IPS-NIHi7 (cell line): ENCODE results near the gene GSTT4.
"Not testable (repeated sequence)": the region's sequence is repeated elsewhere in the genome, so short reads cannot be mapped to it uniquely, and the experiment has no call there.

Experiments used
- DNase-seq: peaks from one replicate; pipeline ENCODE4 v3.0.0; 2012; ENCODE audit warnings: mixed read lengths; ENCODE audit errors: extremely low spot score

Gene GSTT4

DNA sequence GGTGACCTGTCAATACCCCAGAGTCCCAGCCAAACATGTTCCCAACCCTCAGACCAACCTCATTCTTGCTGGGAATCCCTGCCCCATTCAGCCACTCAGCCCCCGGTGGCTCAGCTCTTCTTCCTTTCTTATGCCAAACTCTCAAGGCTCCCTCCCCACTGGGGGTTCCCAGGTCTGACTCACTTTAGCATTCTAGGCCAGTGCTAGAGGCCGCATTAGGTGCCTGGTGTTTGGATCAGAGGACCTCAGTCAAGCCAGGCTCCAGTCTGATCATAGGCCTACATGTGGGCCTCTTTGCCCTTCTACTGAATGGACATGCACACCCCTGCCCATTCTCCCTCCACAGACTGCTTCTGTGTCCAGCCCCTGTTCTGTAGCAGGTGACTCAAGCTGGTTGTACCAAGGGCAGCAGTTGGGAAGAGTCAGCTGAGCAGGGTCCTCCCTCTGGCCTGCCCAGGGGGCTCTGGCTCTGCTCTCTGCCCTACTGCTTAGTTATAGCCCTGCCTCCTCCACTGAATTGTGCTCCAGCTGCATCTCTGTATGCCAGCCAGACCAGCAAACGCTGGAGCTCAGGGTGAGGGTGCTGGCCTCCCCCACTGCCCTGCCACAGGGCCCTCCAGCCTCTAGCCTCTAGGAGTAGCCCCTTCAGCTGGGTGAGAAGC, 15.5 kb downstream of the GSTT4 start:
- not testable (repeated sequence) for DNase-seq

GRCh38 chr22:23986538-23987178, 18.6 kb downstream of the GSTT4 start:
- not testable (repeated sequence) for DNase-seq

DNA sequence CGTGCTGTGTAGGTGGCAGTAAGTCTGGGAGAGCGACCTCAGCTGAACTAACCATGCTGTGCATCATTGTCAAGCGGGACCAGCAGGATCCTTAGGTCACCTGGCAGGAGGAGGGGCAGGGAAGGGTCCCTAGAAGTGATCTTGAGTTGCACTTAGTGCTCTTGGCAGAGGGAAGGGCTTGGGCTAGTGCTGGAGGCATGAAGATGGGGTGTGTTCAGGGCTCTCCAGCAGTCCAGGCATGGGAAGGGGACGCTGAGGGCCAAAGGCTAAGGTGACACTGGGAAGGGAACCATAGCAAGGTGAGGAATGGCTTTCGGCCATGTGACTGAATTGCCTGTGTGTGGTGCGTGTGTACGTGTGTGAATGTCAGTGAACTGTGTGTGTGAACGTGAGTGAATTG, 19.2 kb downstream of the GSTT4 start:
- not testable (repeated sequence) for DNase-seq

- no peak for DNase-seq
Measured at GRCh38 chr22:23984430-23984829, 20.8 kb downstream of the GSTT4 start.

- DNase-seq = not testable (repeated sequence)
Measured at GRCh38 chr22:23980567-23980966, 24.7 kb downstream of the GSTT4 start.

DNA sequence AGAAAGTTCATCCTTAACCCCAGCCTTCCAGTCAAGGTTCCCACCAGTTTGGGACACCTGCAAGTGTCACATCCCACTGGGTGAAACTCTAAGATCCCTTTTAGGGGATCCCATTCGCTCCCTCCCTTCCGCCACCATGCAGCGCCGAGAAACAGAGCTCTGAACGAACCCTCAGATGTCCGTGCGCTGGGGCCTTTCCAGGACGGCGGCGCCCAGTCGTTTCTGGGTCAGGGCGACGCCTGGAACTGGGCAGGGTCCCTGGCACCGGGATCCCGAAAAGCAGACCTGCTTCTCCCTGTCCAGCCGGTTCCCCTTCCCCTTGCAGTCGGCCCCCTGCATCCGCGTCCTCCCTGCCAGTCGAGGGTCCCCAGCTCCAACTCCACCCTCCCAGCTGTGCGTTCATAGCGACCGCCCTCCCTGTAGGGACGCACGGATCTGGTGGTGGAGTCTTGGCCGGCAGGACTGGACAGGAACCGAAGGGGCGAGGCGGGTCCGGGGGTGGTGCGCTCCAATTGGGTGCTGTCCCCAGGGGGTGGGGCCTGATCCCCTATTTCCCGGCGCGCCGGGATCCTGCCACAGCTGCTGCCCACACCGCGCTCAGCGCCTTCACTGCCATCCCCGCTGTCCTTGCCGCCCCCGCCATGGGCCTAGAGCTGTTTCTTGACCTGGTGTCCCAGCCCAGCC, 25.6 kb downstream of the GSTT4 start, which contains the start of gene GSTT2:
GSTT2 (plus strand) TSS at position 578 of the 684 bp plus-strand sequence.
- not testable (repeated sequence) for DNase-seq

DNA sequence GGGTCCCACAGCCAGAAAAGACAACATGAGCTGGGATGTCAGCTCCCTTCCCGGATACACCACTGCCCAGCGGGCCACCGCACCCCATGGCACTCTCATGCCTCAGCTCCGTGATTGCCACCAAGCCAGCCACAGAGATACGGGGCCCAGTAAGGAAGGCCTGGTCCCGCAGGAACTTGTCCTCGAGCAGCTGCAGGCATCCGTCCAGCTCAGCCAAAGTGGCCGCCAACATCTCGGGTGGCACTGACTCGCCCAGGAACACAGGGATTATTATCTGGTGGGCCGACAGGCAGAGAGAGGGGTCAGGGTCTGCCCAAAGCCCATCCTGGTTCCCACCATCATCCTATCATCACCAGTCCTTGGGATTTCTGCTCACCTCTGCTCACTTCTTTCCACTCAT, 27.9 kb downstream of the GSTT4 start:
- DNase-seq = not testable (repeated sequence)

GRCh38 chr22:23974836-23975352, 30.4 kb downstream of the GSTT4 start:
- DNase-seq = not testable (repeated sequence)

DNA sequence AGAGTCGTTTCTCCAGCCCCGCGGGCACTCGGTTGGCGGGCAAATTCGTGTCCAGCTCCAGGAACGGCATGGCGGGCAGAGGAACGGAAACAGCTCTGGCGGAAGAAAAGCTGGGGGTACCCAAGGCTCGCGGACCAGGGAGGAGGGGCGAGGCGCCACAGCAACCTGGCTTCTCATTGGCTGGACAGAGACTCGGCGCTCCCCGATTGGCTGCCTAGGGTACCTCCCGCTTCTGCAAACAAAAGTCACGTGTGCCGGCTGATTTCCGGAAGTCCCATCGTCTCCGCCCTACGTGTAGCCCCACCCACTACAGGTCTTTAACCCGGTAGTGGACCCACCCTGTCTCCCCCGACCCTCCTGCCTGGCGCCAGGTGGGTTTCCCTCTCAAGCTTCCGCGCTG, 30.9 kb downstream of the GSTT4 start, which contains the start of gene DDT:
DDT (minus strand) TSS at position 97 of the 400 bp plus-strand sequence; CDS start at position 70, 27 bp downstream.
- not testable (repeated sequence) for DNase-seq

DNA sequence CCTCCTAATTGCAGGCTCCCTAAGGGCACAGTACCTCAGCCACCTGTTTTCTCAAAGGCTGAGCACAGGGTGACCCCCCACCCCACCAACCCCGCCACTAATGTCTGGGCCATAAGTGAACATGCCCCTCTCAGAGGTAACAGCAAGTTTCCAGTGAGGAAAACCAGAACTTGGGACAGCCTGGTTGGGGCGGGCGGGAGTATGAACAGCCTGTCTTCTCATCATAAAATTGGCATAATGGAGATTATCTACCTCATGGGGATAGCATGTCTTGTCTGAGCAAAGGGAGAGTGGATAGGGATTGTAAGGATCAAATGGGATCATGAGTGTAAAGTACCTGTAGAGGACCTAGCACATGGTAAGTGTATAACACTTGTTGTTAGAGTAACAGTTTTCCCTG, 33.3 kb downstream of the GSTT4 start:
- peak; percentile 0 for DNase-seq

DNA sequence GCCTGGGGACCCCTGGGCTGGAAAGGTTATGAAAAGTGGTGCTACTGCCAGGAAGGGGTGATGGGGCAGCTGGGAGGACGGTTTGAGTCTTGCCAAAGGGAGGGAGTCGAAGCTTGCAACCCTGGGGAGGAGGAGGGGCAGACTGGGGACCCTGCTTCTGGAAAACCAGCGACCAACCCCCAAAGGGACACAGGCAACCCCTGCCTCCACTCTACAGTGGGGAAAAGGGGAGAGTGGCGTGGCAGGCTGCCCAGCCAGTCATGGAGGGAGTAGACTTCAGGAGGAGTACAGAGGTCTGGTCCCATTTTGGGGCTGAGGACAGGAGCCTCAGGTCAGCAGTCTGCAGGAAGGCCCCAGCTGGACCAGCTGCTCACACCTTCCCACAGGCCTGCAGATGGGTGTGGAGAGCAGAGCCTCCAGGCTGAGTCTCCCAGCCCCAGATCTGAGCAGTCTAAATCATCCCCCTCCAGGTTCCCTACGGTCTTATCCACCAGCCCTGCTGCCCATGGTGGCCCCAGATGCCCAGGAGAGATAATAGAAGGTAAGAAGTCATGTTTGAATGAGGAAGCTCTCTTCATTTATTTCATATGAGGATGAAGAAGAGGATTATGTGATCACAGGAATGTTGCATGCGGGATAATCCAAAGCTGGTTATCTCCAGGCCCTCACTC, 34.3 kb downstream of the GSTT4 start:
- peak; percentile 3 for DNase-seq

DNA sequence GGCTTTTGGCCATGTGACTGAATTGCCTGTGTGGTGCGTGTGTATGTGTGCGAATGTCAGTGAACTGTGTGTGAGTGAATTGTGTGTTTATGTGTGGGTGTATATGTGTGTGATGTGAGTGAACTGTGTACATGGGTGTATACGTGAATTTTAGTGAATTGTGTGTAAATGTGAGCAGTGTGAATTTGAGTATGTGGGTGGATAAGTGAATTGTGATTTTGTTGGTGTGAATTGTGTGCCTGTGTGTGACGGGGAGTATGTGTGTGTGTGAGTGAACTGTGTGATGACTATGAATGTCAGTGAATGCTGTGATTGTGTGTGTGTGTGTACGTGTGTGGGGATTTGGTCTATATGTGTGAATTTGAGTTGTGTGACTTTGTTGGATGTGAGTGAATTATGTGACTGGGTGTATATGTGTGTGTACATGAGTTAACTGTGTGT, 35.0 kb downstream of the GSTT4 start:
- DNase-seq = peak; percentile 0

DNA sequence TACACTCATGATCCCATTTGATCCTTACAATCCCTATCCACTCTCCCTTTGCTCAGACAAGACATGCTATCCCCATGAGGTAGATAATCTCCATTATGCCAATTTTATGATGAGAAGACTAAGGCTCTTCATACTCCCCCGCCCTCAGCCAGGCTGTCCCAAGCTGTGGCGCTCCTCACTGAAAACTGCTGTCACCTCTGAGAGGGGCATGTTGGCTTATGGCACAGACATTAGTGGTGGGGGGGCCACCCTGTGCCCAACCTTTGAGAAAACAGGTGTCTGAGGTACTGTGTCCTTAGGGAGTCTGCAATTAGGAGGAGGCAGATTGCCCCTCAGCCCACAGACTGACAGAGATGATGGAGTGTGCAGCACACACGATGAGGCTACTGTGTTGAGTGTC, 36.2 kb downstream of the GSTT4 start:
- no peak for DNase-seq

DNA sequence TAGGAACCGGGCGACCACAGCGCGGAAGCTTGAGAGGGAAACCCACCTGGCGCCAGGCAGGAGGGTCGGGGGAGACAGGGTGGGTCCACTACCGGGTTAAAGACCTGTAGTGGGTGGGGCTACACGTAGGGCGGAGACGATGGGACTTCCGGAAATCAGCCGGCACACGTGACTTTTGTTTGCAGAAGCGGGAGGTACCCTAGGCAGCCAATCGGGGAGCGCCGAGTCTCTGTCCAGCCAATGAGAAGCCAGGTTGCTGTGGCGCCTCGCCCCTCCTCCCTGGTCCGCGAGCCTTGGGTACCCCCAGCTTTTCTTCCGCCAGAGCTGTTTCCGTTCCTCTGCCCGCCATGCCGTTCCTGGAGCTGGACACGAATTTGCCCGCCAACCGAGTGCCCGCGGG, 38.7 kb downstream of the GSTT4 start, which contains the start of gene DDTL:
DDTL (plus strand) TSS at position 321 of the 400 bp plus-strand sequence; CDS start at position 348, 27 bp downstream.
- not testable (repeated sequence) for DNase-seq

- not testable (repeated sequence) for DNase-seq
Measured at GRCh38 chr22:23966094-23966493, 39.2 kb downstream of the GSTT4 start.

DNA sequence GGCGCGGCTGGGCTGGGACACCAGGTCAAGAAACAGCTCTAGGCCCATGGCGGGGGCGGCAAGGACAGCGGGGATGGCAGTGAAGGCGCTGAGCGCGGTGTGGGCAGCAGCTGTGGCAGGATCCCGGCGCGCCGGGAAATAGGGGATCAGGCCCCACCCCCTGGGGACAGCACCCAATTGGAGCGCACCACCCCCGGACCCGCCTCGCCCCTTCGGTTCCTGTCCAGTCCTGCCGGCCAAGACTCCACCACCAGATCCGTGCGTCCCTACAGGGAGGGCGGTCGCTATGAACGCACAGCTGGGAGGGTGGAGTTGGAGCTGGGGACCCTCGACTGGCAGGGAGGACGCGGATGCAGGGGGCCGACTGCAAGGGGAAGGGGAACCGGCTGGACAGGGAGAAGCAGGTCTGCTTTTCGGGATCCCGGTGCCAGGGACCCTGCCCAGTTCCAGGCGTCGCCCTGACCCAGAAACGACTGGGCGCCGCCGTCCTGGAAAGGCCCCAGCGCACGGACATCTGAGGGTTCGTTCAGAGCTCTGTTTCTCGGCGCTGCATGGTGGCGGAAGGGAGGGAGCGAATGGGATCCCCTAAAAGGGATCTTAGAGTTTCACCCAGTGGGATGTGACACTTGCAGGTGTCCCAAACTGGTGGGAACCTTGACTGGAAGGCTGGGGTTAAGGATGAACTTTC, 44.0 kb downstream of the GSTT4 start, which contains the start of gene GSTT2B:
GSTT2B (minus strand) TSS at position 112 of the 688 bp plus-strand sequence; CDS start at position 48, 64 bp downstream.
- not testable (repeated sequence) for DNase-seq

GRCh38 chr22:23956301-23956900, 48.9 kb downstream of the GSTT4 start:
- peak; percentile 60 for DNase-seq

- not testable (repeated sequence) for DNase-seq
Measured at GRCh38 chr22:23955886-23956285, 49.4 kb downstream of the GSTT4 start.

DNA sequence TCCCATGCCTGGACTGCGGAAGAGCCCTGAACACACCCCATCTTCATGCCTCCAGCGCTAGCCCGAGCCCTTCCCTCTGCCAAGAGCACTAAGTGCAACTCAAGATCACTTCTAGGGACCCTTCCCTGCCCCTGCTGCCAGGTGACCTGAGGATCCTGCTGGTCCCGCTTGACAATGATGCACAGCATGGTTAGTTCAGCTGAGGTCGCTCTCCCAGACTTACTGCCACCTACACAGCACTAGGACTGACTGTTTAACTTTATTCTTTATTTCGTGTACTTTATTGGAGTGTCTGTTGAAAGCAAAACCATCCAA, 50.3 kb downstream of the GSTT4 start:
- not testable (repeated sequence) for DNase-seq

GRCh38 chr22:23954193-23954990, 50.9 kb downstream of the GSTT4 start:
- DNase-seq = not testable (repeated sequence)
